ENCODE data around the gene JARID2. TPM values are rescaled to one million over a fixed set of nuclear protein-coding genes. Genes with fewer than 3 reads are reported as not detected.

The JARID2 gene
- total and polyA plus RNA-seq, 2 of the 4 experiments (the other 2 are of a cell fraction): 9.6 to 12.9 TPM

GRCh38 chr6:15246666-15247499 is 1.0 kb downstream of the JARID2 start:
- Histone ChIP-seq H3K79me1 (ENCODE audit: low read depth in 1 of 2, low read length in 2 of 2) (peaks cover 3 to 47% of the 10 kb centered on the region in 2 experiments; a peak in 2 of 4 replicates), H4K8ac (ENCODE audit: low read depth in 2 of 2, low read length in 2 of 2) (no peak overlapping the region; a peak in 1 of 4 replicates), H3K18ac (ENCODE audit: low read depth, low read length) (peak overlapping the region; percentile 91; the same call in 1 of the 2 replicates), H3K14ac (replicated peaks; ENCODE audit: low read depth, low read length) (peak overlapping the region; percentile 83), H3K4ac (ENCODE audit: low read depth, low read length) (peak overlapping the region; percentile 41), H4K20me1 (ENCODE audit: insufficient read depth, low read length) (peaks cover 33% of the 10 kb centered on the region), H3K9ac (ENCODE audit: low read depth, low read length) (peak overlapping the region; percentile 96), H3K9me1 (ENCODE audit: insufficient read depth, low read length) (peaks cover 3% of the 10 kb centered on the region; the same call in 1 of the 2 replicates), H3K4me3 (ENCODE audit: insufficient read depth, low read depth, low read length) (peak overlapping the region; percentile 69), H3K56ac (ENCODE audit: extremely low read depth, insufficient read depth, low read length) (peak overlapping the region; percentile 87), H3K23ac (ENCODE audit: low read depth, low read length) (peak overlapping the region; percentile 89), H3K36me3 (ENCODE audit: control insufficient read depth, insufficient read depth, low read length) (no peaks in the 10 kb centered on the region), H3K4me2 (ENCODE audit: low read depth, low read length) (peak overlapping the region; percentile 91), H4K5ac (ENCODE audit: low read depth, low read length) (no peak overlapping the region), H3K27ac (ENCODE audit: insufficient read depth, low read length) (peak overlapping the region; percentile 74), H2BK120ac (ENCODE audit: low read depth, low read length) (peak overlapping the region; percentile 16; the same call in 1 of the 2 replicates), H2AK5ac (ENCODE audit: low read depth, low read length) (no peak overlapping the region), H2BK5ac (ENCODE audit: low read depth, low read length, poor library complexity, severe bottlenecking) (peak overlapping the region; percentile 87), H3K4me1 (ENCODE audit: control insufficient read depth, insufficient read depth, low read length) (peaks cover 5% of the 10 kb centered on the region), H2AFZ (replicated peaks; ENCODE audit: low read length, poor library complexity) (no peak overlapping the region), H2BK15ac (ENCODE audit: low read depth, low read length) (0 out of 3 replicates have a peak overlapping the region, but pooled peaks have one; percentile 3), H4K91ac (ENCODE audit: insufficient read depth, low read depth, low read length) (peak overlapping the region; percentile 43; the same call in 1 of the 2 replicates), H2BK20ac (ENCODE audit: low read depth, low read length) (0 out of 2 replicates have a peak overlapping the region, but pooled peaks have one; percentile 12), H3K9me3 (ENCODE audit: control insufficient read depth, insufficient read depth, low read length) (no peaks in the 10 kb centered on the region), H3K27me3 (ENCODE audit: control insufficient read depth, insufficient read depth, low read length) (no peaks in the 10 kb centered on the region), H2AK9ac (replicated peaks; ENCODE audit: low read depth, low read length, poor library complexity) (no peak overlapping the region)
- CTCF ChIA-PET: interaction anchor here (0.6 to 1.0 kb wide), 3 partner anchors 77 to 1119 kb away, joined by 3 to 4 read pairs (median 3); no protein-coding TSS in a partner anchor
- dilution Hi-C loops (cut with HindIII; ENCODE audit: low sequenced_read_pairs, unreplicated experiment) (no loop called here), intact Hi-C loops (cut with micrococcal nuclease) (loop anchor here (1.0 to 10.0 kb wide), 5 partner anchors 144 to 505 kb away; no protein-coding TSS in a partner anchor), in situ Hi-C loops (cut with MboI; ENCODE audit: low sequenced_read_pairs) (loop anchor here (10.0 kb wide), 1 partner anchor 1032 kb away; no protein-coding TSS in a partner anchor)
- DNase-seq (peak; percentile 49), ATAC-seq (ENCODE audit: low read depth) (no peak)
- no TSS peak for BruUV-seq (replicated peaks)
- TF ChIP-seq MXI1 (IDR thresholded peaks at IDR 0.05; ENCODE audit: borderline replicate concordance, low read depth, low read length) (0 out of 2 replicates have a peak, but pooled peaks have one; percentile 9), USF2 (IDR thresholded peaks at IDR 0.05; ENCODE audit: low read depth, low read length) (no peak), MAZ (IDR thresholded peaks at IDR 0.05; ENCODE audit: borderline replicate concordance, low read depth, low read length) (no peak), SMC3 (IDR thresholded peaks at IDR 0.05; ENCODE audit: low read depth, low read length) (peak; percentile 10; the same call in 1 of the 2 replicates), MAFK (IDR thresholded peaks at IDR 0.05; ENCODE audit: low read depth, low read length) (no peak), RCOR1 (IDR thresholded peaks at IDR 0.05; ENCODE audit: insufficient replicate concordance, low read length) (no peak), FOS (IDR thresholded peaks at IDR 0.05; ENCODE audit: low read depth, low read length) (no peak), BHLHE40 (IDR thresholded peaks at IDR 0.05; ENCODE audit: low read depth, low read length) (no peak)
- POLR2A ChIA-PET (ENCODE audit: unreplicated experiment): interaction anchor here (0.7 kb wide), 1 partner anchor 140 kb away, joined by 12 read pairs; no protein-coding TSS in a partner anchor
- 0% methylated on average over 4 of the region's 18 CpGs; no CpG with 5 or more reads in 1 of the 2 experiments for WGBS, 2 experiments (ENCODE audit: extremely low coverage in 2 of 2, insufficient read length in 1 of 2)
